PC-9 (cell line): ENCODE results near the gene TMEM225. TPM values are rescaled to one million over a fixed set of nuclear protein-coding genes. Genes with fewer than 3 reads are reported as not detected.

Source experiments
- BruUV-seq: library from RNA; stranded (reverse); fragments of 400-500 nt; replicated peaks from 2 replicates; lab custom pipeline; 2021; lab: Mats Ljungman, UMichigan
- CTCF ChIA-PET: fragments of 300-600 bp; sonication (Branson Sonifier 250); formaldehyde crosslinking; loops from one replicate; lab custom pipeline; 2022; ENCODE audit warnings: antibody characterized with exemption; lab: Charles Lee
- POLR2A ChIA-PET: fragments of 300-600 bp; sonication (Branson Sonifier 250); formaldehyde crosslinking; loops from one replicate; lab custom pipeline; 2022; ENCODE audit warnings: antibody characterized with exemption; ENCODE audit not compliant: unreplicated experiment; lab: Charles Lee
- DNase-seq, 2 experiments: peaks; one replicate each; pipeline versions ENCODE4 v3.0.0 to v3.0.0-alpha.2; 2015 to 2022; ENCODE audit warnings: mixed read lengths in 1 of 2
- H2AFZ ChIP-seq: fragments of 200-600 bp; sonication (generic); 2 replicates; pipeline ENCODE4 v1.8.1; 2017; ENCODE audit warnings: antibody characterized with exemption
- H3F3A ChIP-seq: fragments of 200-600 bp; sonication (generic); 2 replicates; pipeline ENCODE4 v1.8.1; 2017; ENCODE audit warnings: antibody characterized with exemption, mild to moderate bottlenecking, low read depth; ENCODE audit not compliant: insufficient read depth
- H3K27ac ChIP-seq: fragments of 200-600 bp; sonication (generic); 2 replicates; pipeline ENCODE4 v1.6.1; 2016; ENCODE audit warnings: mixed run types
- H3K27me3 ChIP-seq: fragments of 200-600 bp; sonication (generic); 2 replicates; pipeline ENCODE4 v1.6.1; 2016; ENCODE audit warnings: low read depth, mixed run types; ENCODE audit not compliant: insufficient read depth
- H3K36me3 ChIP-seq: fragments of 200-600 bp; sonication (generic); 2 replicates; pipeline ENCODE4 v1.6.1; 2016; ENCODE audit warnings: low read depth, mixed run types
- H3K4me1 ChIP-seq: fragments of 200-600 bp; sonication (generic); replicated peaks from 2 replicates; pipeline ENCODE4 v1.6.1; 2016; ENCODE audit warnings: mixed run types; ENCODE audit not compliant: insufficient read depth
- H3K4me2 ChIP-seq: fragments of 200-600 bp; sonication (generic); 2 replicates; pipeline ENCODE4 v1.6.1; 2017; ENCODE audit warnings: mixed run types
- H3K4me3 ChIP-seq: fragments of 200-600 bp; sonication (generic); 2 replicates; pipeline ENCODE4 v1.6.1; 2016; ENCODE audit warnings: mixed run types
- H3K79me2 ChIP-seq: fragments of 200-600 bp; sonication (generic); 2 replicates; pipeline ENCODE4 v1.6.1; 2017; ENCODE audit warnings: low read depth, mixed run types
- H3K9me2 ChIP-seq: fragments of 200-600 bp; sonication (generic); 2 replicates; pipeline ENCODE4 v1.8.1; 2017; ENCODE audit warnings: mild to moderate bottlenecking; ENCODE audit not compliant: insufficient read depth
- H3K9me3 ChIP-seq: fragments of 200-600 bp; sonication (generic); 2 replicates; pipeline ENCODE4 v1.8.1; 2016; ENCODE audit warnings: low read depth; ENCODE audit not compliant: insufficient read depth
- H4K20me1 ChIP-seq: fragments of 200-600 bp; sonication (generic); 2 replicates; pipeline ENCODE4 v1.8.1; 2017; ENCODE audit not compliant: insufficient read depth
- CTCF ChIP-seq: fragments of 200-600 bp; sonication (generic); conservative IDR thresholded peaks from 2 replicates; pipeline ENCODE4 v1.6.1; 2017; ENCODE audit warnings: mixed run types, antibody characterized with exemption, mild to moderate bottlenecking, moderate library complexity
- EZH2 ChIP-seq: fragments of 200-600 bp; sonication (generic); IDR thresholded peaks from 2 replicates; pipeline ENCODE4 v1.8.0; 2017; ENCODE audit warnings: antibody characterized with exemption, low read depth
- intact Hi-C: fragments of 100-400 bp; cut with micrococcal nuclease; formaldehyde crosslinking; loops from one replicate; pipeline ENCODE4 v1.10.0; 2022; ENCODE audit not compliant: unreplicated experiment
- total RNA-seq: library from RNA; stranded (reverse); gene quantifications from 2 replicates; pipeline ENCODE4 v1.2.3, GENCODE V29; 2021

The TMEM225 gene
- total RNA-seq, 1 experiment from 2014 or later = not detected

DNA sequence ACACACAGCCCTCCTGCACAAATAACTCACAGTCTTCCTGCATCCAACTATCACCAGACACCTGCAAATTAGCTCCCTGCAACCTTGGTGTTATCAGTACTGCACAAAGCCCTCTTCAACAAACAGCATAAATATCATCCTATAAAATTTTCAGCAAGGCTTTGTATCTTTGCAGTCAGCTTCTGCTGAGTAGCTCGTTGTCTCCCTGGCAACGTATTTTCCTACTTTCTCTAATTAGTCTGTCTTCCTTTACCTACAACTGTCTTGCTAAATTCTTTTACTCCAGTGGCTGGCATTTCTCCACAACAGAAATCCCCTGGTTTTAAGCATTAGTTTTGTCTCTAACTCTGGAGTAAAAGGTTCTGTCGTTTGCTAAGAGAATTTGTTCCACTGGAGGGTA lies 20.4 kb upstream of the TMEM225 start:
- H3K9me2 ChIP-seq = no peaks in the 10 kb centered on the region; the same call in 1 of the 2 replicates
- no peak overlapping the region for H3K4me3 ChIP-seq
- H3K4me2 ChIP-seq = no peak overlapping the region
- no peak overlapping the region for H2AFZ ChIP-seq
- H3K4me1 ChIP-seq = no peaks in the 10 kb centered on the region
- no peaks in the 10 kb centered on the region for H3K79me2 ChIP-seq
- no peaks in the 10 kb centered on the region for H3K9me3 ChIP-seq
- H3F3A ChIP-seq = no peaks in the 10 kb centered on the region
- no TSS peak for BruUV-seq
- no peak for DNase-seq
- intact Hi-C loops = no loop called here
- TF ChIP-seq EZH2 (no peak), CTCF (no peak)
- no peaks in the 10 kb centered on the region for H4K20me1 ChIP-seq
- ChIA-PET POLR2A (no interaction called here), CTCF (no interaction called here)
- H3K36me3 ChIP-seq = no peaks in the 10 kb centered on the region
- H3K27ac ChIP-seq = no peak overlapping the region
- 0 out of 2 replicates have a peak, but pooled peaks cover 12% of the 10 kb centered on the region for H3K27me3 ChIP-seq

GRCh38 chr11:123904932-123905331 lies 19.5 kb upstream of the TMEM225 start:
- Histone ChIP-seq H3K4me1 (no peaks in the 10 kb centered on the region), H4K20me1 (no peaks in the 10 kb centered on the region), H3K9me3 (no peaks in the 10 kb centered on the region), H3K4me3 (no peak overlapping the region), H3K79me2 (no peaks in the 10 kb centered on the region), H3K4me2 (no peak overlapping the region), H3K9me2 (no peaks in the 10 kb centered on the region; the same call in 1 of the 2 replicates), H3K27ac (no peak overlapping the region), H3K27me3 (0 out of 2 replicates have a peak, but pooled peaks cover 12% of the 10 kb centered on the region), H2AFZ (no peak overlapping the region), H3F3A (no peaks in the 10 kb centered on the region), H3K36me3 (no peaks in the 10 kb centered on the region)
- DNase-seq = no peak
- BruUV-seq = no TSS peak
- ChIA-PET CTCF (no interaction called here), POLR2A (no interaction called here)
- TF ChIP-seq EZH2 = no peak
- TF ChIP-seq CTCF = no peak
- intact Hi-C loops = no loop called here

- Histone ChIP-seq H3K36me3 (no peaks in the 10 kb centered on the region), H3K79me2 (no peaks in the 10 kb centered on the region), H3K4me1 (no peaks in the 10 kb centered on the region), H3F3A (no peaks in the 10 kb centered on the region), H3K27me3 (0 out of 2 replicates have a peak, but pooled peaks cover 14% of the 10 kb centered on the region), H3K9me3 (no peaks in the 10 kb centered on the region), H3K4me3 (no peak overlapping the region), H3K9me2 (no peaks in the 10 kb centered on the region), H4K20me1 (no peaks in the 10 kb centered on the region), H3K4me2 (no peak overlapping the region), H2AFZ (no peak overlapping the region), H3K27ac (no peak overlapping the region)
- ChIA-PET POLR2A (no interaction called here), CTCF (no interaction called here)
- intact Hi-C loops = no loop called here
- no TSS peak for BruUV-seq
- no peak for TF ChIP-seq EZH2
- no peak for TF ChIP-seq CTCF
- DNase-seq = no peak
Measured at GRCh38 chr11:123903932-123904331, 18.5 kb upstream of the TMEM225 start.
